NCI-H2081 treated with DMSO at 0.1 percent for 48 hours (cell line): ENCODE results near the gene C16orf95.

ENCODE experiments used
- DNase-seq: peaks from one replicate; lab custom pipeline; 2025; lab: John Stamatoyannopoulos, UW

C16orf95 gene

DNA sequence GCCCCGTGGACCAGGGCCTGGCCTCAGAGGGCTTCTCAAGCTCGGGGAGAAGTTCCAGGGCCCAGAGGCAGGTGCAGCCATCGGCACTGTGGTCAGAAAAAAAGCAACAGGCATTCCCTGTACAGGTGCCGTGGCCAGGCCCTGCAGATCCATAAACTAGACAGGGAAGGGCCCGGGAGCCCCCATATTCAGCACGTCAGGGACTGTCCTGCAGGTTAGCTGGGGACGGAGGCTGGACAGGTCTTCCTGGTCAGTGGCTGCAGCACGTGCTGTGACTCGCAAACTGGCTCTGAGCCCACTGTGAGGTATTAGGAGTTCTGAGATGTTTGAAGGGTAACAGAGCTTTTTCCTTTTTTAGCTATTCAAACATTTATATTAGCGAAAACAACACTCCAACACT, 15.0 kb upstream of the C16orf95 start:
- no peak for DNase-seq

DNA sequence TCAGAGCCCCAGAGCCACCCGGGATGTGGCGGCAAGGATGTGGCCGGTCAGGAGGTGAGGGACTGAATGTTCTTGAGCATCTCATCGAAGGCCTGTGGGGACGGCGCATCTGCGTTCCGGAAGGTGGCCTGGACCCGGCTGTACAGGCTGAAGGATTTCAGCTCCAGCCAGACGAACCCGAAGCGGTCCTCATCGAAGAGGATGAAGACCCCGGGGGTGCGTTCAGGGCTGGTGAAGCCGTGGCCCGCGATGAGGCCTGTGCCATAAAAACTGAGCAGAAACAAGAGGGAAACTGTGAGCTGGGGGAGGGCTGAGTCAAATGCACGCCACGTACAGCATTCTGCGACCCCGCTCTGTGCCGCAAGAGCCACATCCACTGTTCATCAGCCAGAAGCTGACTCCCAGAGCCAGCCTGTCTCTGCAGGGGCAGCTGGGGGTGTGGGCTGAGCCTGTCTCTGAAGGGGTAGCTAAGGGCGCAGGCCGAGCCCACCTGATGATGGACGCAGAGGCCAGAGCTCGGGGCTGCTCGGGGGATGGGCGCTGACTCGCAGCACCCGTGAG, 14.1 kb upstream of the C16orf95 start:
- no peak for DNase-seq

DNA sequence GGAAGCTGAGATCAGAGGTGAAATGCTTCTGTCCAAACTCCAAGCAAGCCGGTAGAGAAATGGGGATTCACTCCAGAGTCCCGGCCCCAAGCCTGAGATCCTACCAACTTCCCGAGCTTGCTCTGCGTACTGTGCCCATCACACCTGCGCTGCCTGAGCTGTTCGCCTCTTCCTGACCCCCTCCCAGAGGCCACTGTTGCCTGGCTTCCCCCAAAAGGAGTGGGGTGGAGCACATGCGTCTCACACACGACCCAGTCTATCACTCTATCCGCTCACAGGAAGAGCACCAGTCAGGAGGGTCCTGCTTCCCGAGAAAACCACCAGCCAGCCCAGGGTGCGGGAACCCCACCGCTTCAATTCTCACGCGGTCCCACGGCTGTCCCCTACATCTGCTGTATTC, 13.5 kb upstream of the C16orf95 start:
- no peak for DNase-seq

DNA sequence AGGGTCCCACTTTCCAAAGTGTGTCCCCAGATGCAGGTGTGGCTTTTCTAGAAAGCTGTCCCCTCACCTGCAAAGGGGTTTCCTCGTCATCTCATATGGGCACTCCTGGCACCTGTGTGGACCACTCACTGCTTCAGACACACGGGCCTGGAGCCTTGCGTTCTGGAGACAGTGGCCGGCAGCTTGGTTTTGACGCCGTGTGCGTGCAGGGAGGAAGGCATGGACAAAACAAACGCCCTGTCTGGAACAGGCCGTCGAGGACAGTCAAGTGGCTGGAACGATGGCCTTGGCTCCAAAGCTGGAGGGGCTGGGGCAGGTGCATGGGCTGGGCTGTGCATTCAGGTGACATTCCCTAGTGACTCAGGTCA, 13.0 kb upstream of the C16orf95 start:
- no peak for DNase-seq

DNA sequence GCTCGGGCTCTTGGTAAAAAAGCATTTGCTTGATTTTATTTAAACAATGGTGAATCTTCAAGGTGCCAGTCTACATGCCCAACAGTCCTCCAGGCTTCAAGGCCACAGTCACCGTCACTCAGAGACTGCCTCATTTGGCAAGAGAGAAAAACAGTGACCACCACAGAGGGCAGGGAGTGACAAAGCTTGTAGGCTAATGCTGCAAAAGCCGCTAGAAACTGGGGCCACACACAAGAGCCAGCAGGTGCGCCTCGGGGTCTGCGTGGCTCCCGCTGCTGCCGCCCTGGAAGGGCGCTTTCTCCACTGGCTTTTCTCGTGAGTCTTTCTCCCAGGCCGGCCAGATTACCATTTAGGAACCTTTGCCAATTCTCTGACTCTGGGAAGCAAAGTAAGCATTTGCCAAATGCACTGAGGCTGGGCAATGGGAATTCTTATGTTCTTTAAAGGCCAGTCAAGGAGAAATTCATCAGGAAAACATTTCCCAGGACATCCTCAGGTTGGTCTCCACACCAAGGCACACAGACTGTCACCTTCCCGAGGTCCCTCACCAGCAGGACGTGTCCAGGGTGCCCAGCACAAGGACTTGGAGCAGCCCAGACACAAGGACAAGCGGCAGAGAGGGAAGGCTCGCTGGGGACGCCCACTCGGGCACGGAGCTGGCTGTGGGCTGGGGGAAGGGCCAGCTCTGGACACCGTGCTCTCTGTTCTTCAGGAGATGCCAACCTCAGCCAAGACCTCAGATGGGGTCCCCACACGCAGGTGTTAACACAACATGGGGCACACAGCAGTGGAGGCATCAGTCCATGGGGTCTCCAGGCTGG, 12.5 kb upstream of the C16orf95 start:
- no peak for DNase-seq

DNA sequence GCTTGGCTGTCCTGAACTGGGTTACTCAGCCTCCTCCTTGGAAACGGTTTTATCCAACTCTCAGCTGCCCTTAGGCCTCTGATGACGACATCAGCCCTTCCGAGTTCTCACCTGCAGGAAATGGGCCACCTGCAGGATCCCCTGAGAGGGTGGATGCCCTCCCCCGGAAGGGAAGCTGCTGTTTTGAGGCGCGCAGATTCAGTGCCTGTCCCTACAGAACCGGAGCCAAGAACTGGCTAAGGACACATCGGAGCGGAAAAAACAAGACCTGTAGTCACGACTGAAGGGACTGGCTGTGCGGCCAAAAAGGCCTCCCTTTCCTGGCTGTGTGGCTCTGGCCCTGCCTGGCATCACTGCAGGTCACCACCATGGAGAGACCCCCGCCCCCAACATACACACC, 11.7 kb upstream of the C16orf95 start:
- no peak for DNase-seq

DNA sequence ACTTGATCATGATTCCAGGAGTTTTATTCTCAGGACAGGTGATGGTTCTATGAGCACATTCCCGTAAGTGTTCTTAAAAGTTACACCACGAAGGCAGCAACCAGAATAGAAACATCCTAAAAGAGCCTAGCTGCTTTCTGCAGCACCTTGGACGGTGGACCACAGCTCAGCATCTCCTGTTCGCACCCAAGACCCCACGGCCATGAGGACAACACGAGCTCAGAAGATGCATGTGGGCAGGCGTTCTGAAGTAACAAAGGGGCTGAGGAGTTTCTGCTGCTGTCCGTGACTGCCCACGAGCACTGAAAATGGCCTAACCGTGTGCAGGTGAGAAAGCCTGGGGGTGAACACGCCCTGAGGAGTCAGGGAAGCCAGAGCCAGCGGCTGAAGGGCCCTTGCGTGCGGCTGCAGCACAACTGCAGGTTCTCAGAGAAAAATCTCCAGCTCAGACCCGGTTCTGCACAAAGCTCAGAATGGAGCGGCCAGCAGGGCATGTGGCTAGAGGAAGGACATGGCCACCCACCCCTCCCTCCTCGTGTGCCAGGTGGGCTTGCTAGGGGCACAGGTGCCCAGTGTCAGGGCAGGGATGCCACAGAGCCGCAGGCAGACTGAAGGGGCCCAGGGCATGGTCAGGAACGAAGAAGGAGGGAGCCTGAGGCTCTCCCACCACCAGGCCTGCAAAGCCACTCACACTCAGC, 10.8 kb upstream of the C16orf95 start:
- DNase-seq: no peak

DNA sequence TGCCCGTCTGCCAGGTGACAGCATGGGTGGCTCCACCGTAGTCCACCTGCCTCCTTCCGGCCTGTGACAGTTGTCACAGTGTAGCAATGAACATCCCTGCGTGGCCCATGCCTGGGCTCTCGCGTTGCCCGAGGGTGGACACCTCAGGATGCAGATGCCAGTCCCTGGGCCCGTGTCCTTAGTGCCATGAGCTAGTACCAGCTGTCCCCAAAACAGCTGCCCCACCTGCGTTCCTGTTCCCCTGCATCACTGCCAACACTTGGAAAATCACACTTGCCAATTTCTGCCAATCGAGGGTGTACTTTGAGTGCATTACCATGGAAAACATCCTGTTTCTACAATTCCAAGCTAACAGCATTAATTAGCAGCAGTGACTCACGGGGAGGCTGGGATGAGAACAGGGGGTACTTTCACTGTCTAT, 9.0 kb upstream of the C16orf95 start:
- no peak for DNase-seq

DNA sequence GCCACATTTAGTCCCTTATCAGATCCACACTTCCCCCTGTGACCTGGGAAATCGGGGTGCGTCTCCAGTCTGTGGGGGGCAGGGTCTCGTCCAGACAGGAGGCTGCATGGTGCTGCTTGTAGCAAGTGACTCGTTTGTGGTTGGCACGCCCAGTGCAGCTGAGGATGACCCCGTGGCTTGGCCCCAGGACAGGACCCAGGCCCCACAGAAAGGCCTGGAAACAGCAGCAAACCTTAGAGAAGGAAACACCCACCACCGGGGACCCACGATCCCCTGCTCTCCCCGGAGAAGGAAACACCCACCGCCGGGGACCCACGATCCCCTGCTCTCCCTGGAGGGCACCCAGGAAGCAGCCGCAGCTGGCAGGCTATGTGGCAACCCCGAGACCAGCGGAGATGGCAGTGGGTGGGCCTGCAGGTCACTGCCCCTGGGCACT, 8.2 kb upstream of the C16orf95 start:
- no peak for DNase-seq

DNA sequence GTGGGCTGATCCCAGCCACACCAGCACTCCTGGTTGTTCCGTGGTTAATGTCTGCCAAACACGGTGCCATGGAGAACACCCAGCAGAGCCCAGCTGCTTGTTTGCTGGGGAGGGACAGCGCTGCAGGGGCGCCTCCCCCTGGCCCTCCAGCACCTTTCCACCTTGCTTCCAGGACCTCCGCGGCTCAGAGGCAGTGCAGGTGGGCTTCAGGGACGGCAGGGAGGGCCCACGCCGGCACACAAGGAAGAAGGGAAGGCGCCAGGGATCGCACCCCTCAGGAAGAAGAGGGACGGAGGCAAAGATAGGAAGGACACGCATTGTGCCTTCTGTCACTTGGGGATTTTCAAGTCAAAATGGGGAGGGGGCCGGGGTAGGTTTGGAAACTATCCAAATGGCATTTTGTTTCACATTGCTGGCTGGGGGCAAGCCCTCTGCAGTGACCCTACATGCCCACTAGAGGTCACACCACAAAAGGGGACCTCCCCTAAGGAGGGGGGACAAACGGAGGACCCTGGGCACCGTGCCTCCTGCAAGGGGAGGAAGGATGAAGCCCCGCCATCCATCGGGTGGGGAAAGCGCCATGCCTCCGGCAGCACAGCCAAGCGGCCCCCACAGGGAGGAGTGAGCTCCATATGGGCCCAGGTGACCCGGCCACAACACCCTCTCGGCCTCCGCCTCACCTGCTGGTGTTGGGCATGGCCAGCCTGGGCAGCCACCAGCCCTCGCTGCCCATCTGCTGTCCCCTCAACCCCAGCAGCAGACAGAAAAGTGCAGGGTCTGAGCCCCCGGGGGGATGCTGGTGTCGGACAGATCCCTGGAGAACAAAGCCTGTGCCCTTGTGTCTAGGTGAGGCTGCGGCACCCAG, 7.5 kb upstream of the C16orf95 start:
- no peak for DNase-seq

DNA sequence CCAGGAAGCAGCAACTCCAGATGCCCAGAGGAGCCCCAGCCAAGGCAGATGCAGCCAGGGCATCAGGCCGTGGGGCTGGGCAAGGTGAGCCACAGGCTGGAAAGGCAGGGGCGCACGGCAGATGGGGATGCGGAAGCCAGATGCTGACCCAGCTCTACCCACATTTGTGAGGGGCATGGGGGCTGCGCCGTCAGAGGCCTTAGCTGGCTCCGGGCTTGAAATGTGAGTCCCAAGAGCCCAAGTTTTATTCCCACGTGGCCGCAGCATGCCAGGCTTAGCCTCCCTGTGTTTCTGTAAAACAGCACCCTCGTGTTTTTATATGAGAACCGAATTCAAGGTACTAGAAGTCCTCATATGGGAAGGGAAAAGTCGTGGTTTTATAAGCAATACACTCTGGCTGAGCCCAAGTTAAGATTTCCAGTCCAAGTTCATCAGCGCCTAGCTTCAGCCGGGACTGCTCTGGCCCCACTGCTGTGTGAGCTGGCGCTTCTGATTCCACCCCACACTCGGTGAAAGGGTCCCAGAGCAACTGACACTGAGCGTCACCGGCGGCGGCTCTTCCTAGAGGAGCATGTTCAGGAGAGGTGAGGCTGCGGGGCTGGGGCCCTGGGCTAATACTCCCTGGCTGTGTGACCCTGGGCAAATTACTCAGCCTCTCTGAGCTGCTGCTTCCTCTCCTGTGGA, 6.7 kb upstream of the C16orf95 start:
- no peak for DNase-seq

DNA sequence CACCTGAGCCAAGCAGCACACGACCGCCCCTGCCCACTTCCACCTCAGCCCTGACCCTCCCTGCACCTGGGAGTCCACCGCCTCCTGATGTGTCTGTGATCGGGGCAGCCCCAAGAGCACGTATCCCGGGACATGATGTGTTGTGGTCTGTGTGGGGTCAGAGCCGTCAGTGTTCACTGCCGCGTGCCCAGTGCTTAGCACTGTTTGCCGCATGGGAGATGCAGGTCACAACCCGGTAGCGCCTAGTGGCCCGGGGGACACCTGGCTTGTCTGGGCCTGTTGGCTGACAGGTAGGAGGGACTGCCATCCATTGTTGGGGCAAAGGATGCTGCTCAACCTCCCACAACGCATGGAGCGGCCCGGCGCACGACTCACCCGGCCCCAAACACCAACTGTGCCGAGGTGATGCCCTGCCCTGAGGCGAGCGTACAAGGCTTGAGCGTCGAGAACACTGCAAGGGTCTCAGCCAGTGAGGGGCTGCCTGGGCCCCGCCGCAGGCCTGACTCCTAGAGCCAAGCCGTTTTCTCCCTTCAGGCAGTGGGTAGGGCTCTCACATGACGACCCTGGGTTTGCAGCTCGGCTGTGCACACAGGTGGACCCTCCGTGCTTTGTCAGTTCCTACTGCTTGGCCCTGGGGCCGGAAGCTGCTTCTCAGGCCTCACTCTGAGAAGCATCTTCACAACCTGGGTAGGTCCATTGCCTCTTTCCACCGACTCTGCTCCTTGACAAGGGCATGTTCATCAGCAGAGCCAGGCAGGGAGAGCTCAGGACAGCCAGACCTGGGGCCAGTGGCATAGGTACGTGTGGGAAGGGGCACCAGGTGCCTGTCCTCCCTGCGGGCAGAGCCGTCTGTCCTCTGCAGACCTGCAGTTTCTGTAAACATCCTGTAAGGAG, 5.9 kb upstream of the C16orf95 start:
- no peak for DNase-seq

DNA sequence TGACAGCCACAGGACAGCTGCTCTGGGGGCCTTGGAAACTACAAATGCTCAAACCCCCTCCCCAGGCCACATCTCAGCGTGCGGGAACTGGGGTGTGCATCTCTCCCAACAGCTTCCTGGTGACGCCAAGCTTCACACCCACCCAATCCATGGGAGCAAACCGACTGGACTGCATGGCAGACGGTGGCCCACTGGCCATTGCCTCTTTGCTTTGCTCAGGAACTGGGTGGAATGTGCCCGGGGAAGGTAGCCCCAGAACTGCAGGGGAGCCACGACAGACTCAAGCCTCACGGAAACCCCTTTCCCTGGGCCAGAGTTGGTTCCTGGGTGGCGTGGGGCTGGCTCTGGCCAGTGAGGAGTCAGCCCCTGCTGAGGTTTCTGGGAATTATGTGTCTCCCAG, 5.2 kb upstream of the C16orf95 start:
- no peak for DNase-seq

DNA sequence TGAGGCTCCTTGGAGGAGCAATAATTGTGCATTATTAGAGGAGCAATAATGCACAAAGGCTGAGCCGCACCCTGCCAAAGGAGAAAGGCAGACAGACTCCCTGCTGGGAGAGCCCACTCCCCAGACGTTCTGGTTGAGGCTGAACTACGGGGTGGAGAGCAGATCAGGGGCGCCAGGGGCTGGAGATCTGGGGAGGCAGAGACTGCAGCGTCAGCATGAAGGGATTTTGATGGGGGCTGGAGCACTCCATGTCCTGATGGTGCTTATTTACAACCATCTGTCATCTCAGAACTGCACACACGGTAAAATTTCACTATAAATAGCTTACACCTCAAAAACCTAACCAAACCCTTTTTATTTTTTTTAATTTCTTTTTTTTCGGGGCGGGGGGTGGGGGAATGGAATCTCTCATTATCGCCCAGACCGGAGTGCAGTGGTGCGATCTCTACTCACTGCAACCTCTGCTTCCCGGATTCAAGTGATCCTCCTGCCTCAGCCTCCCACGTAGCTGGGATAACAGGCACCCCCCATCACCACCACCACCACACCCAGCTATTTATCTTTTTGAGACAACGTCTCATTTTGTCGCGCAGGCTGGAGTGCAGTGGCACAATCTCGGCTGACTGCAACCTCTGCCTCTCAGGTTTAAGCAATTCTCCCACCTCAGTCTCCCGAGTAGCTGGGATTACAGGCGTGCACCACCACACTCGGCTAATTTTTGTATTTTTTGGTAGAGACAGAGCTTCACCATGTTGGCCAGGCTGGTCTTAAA, 4.3 kb upstream of the C16orf95 start:
- DNase-seq: no peak

DNA sequence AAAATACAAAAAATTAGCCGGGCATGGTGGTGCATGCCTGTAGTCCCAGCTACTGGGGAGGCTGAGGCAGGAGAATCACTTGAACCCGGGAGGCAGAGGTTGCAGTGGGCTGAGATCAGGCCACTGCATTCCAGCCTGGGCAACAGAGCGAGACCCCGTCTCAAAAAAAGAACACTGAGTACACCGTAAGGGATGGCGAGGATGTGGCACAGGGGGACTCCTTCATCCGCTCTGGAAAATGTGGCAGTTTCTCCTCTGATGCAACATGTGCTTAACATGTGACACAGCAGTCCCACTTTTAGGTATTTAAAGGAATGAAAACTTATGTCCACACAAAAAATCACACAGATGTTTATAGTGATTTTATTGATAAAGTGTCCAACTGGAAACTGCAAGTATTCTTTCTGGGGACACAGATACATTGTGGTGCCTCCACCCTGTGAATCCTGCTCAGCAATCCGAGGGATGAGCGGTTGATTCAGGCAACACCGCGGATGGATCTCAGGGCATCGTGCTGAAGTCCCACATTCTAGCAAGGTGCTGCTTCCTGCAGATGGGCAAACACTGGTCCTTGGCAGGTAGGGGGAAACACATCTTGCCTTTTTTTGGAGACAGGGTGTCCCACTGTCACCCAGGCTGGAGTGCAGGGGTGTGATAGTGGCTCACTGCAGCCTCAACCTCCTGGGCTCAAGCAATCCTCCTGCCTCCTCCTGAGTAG, 3.5 kb upstream of the C16orf95 start:
- DNase-seq: no peak

DNA sequence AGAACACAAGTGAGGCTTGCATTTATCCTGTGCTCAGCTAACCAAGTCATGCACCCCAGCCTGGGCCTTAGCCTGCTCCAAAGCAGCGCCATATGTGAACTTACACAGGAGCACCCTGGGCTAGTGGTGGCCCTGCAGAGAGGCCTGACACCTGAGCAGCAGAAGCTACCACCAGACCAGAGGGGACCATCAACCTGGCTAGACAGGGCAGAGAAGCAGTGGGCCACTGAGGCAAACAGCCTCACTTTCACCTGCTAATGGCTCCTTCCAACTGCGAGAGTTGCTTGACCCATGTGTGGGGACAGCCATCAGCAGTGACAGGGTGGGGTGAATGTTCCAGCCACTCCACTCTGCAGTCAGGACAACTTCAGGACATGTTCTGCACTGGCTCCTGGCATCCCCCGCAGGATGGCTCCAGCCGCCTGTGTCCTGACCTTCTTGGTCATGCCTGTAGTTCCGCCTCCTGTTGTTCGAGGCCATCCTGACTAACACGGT, 2.9 kb upstream of the C16orf95 start:
- no peak for DNase-seq

DNA sequence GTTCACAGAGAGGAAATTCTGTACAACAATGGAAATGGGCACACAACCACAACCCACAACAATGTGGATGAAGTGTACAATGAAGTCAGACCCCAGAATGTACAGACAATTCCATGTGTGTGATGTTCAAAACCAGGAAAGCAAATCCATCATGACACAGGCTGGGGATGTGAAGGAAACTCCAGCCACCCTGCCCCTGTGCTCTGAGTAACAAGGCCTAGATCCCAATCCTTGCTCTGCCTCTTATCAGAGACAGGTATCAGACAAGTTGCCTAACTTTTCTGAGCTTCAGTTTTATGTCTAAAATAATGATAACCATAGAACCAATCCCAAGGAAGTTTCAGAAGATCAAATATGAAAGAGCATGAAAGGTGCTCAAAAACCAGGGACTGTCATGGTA, 1.8 kb upstream of the C16orf95 start:
- DNase-seq: no peak

DNA sequence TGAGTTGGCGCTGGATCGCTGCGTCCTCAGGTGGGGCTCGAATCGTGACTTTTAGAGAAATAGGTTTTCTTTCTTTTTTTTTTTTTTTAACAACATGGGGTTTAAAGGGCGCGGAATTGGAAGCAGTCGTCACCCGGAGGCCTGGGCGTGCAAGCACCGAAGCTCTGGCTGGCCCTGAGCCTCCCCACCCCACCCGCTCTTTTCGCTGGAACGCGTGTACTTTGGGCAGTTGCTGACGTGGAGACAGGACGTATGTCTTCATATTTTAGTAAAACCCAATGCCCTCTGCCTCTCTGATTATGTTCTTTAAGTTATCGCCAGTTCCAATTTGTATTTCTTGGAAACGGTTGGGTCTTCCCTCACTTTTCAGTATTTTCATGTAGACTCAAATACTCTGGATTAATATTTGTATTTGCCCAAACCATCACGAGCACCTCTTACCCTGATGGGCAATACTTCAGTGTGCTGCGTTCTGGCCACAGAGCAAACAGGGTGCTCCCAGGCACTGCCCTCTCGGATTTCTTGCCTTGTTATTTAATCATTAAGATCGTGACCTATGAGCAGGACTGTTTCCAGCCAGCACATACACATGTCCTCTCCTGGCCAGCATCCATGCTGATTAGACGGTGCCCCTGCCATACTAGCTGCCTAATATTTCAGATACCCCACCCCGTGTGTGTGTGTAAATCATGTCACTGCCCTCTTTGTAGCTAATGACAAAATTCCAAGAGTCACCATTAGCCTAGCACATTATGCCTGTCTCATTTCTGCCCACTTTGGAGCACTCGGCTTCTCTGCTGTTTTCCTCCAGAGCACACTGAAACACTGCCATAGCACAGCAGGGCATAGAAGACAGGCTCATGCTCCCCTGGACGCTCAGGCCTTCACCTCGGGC, 805 bp upstream of the C16orf95 start:
- DNase-seq: no peak
